Left lung (tissue), 10 donors: Measurements from ENCODE around the gene SETD1A. TPM values are rescaled to one million over a fixed set of nuclear protein-coding genes. Genes with fewer than 3 reads are reported as not detected.

ENCODE experiments used
- ATAC-seq: fragments of 200-7000 bp; cut with Tn5 transposase; one replicate; pipeline ENCODE4 v1.9.1; 2020; ENCODE audit warnings: moderate library complexity
- DNase-seq, 4 donors: peaks; one replicate each; pipeline ENCODE4 v3.0.0-alpha.2; 2013 to 2020
- H3K27ac ChIP-seq, 2 donors: fragments of 200-600 bp; sonication (generic) in 1 of 2; one replicate each; pipeline versions ENCODE4 v1.5.0 to v1.8.0; 2020 to 2021
- H3K27me3 ChIP-seq, 2 donors: fragments of 200-600 bp; sonication (generic) in 1 of 2; one replicate each; pipeline versions ENCODE4 v1.5.0 to v1.8.0; 2020 to 2021
- H3K36me3 ChIP-seq, 2 donors: fragments of 200-600 bp; sonication (generic) in 1 of 2; one replicate each; pipeline versions ENCODE4 v1.5.0 to v1.8.0; 2020 to 2021
- H3K4me1 ChIP-seq, 2 donors: fragments of 200-600 bp; one replicate each; pipeline ENCODE4 v1.8.0; 2021
- H3K4me3 ChIP-seq, 2 donors: fragments of 200-600 bp; sonication (generic) in 1 of 2; one replicate each; pipeline versions ENCODE4 v1.5.0 to v1.8.0; 2020 to 2021; ENCODE audit warnings: mild to moderate bottlenecking in 1 of 2
- H3K9me3 ChIP-seq, 2 donors: fragments of 200-600 bp; sonication (generic) in 1 of 2; one replicate each; pipeline versions ENCODE4 v1.5.0 to v1.8.0; 2020 to 2021
- intact Hi-C, 2 donors: fragments of 100-400 bp; cut with DNase I; formaldehyde crosslinking; loops; one replicate each; pipeline versions ENCODE4 v1.11.2 to v1.14.2; 2022
- polyA plus RNA-seq, 6 donors: library from polyadenylated mRNA; unstranded; fragments of 120-200 nt; gene quantifications; one replicate each; pipeline ENCODE4 v1.2.1, GENCODE V29; 2013; ENCODE audit not compliant: insufficient read length in 6 of 6
- total RNA-seq, 2 donors: library from RNA; stranded (reverse); fragmentation: NEBNext Ultra II Directional; extraction: Animal tissue kit (Norgen Biotek cat#: 25700); gene quantifications; one replicate each; pipeline ENCODE4 v1.2.1, GENCODE V29; 2021
- TF ChIP-seq, protein P1 (sequence below), 2 donors: fragments of 200-600 bp; sonication (generic) in 1 of 2; IDR thresholded peaks; one replicate each; pipeline versions ENCODE4 v1.5.0 to v1.8.0; 2021; ENCODE audit warnings: antibody characterized with exemption in 2 of 2
- donor health status: DM: no; HTN: yes; CAD: no.
- donor health status: DM: no; HTN: no; CAD: no.

The SETD1A gene
- total and polyA plus RNA-seq, 8 donors = 12.1 to 21.5 (median 15.3) TPM

DNA sequence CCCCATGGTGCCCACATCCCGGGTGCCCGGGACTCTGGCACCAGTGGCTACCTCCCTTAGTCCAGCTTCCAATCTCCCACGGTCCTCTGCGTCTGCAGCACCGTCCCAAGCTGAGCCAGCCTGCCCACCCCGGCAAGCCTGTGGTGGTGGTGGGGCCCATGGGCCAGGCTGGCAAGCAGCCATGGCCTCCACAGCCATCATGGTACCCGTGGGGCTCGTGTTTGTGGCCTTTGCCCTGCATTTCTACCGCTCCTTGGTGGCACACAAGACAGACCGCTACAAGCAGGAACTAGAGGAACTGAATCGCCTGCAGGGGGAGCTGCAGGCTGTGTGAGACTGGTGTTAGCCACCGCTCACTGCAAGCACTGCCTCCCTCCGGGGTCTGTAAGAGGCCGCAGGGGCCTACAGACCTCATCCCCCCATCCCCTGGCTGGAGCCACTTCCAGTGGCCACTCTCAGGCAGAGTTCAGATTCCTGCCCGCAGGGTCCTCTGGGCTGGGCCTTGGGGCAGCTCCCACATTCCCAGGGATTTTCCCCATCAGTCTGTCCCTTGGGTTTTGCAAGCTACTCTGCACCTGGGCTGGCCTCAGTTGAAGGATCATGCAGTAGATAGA is 3.9 kb upstream of the SETD1A start:
- intact Hi-C loops = no loop called here
- DNase-seq (peak in 2 of 4 donors; percentile 41 to 85), ATAC-seq (no peak)
- Histone ChIP-seq H3K27ac (peak overlapping the region in 1 of 2 donors; percentile 13), H3K4me1 (peaks cover 9 to 47% of the 10 kb centered on the region in 2 donors), H3K27me3 (no peaks in the 10 kb centered on the region), H3K4me3 (no peak overlapping the region), H3K36me3 (no peaks in the 10 kb centered on the region), H3K9me3 (no peaks in the 10 kb centered on the region)
- TF ChIP-seq, protein P1, sequence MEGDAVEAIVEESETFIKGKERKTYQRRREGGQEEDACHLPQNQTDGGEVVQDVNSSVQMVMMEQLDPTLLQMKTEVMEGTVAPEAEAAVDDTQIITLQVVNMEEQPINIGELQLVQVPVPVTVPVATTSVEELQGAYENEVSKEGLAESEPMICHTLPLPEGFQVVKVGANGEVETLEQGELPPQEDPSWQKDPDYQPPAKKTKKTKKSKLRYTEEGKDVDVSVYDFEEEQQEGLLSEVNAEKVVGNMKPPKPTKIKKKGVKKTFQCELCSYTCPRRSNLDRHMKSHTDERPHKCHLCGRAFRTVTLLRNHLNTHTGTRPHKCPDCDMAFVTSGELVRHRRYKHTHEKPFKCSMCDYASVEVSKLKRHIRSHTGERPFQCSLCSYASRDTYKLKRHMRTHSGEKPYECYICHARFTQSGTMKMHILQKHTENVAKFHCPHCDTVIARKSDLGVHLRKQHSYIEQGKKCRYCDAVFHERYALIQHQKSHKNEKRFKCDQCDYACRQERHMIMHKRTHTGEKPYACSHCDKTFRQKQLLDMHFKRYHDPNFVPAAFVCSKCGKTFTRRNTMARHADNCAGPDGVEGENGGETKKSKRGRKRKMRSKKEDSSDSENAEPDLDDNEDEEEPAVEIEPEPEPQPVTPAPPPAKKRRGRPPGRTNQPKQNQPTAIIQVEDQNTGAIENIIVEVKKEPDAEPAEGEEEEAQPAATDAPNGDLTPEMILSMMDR (IDR thresholded peaks at IDR 0.05) = peak; percentile 43 to 60

DNA sequence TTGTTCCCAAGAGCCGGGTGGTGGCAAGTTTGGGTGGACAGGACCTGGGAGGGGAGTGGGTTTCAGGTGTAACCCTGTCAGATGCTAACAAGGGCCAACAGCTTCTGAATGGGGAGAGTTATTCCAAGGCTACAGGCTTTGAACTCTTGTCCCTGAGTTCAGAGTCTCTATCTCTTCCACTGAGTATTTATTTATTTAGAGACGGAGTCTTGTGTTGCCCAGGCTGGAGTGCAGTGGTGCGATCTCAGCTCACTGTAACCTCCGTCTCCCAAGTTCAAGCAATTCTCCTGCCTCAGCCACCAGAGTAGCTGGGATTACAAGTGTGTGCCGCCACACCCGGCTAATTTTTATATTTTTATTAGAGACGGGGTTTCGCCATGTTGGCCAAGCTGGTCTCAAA is 2.6 kb upstream of the SETD1A start:
- intact Hi-C loops = no loop called here
- H3K36me3 ChIP-seq = peaks cover 0 to 10% of the 10 kb centered on the region in 2 donors
- H3K27ac ChIP-seq = no peak overlapping the region
- no peak for ATAC-seq
- TF ChIP-seq, protein P1 (IDR thresholded peaks at IDR 0.05) = no peak
- H3K4me1 ChIP-seq = peaks cover 15 to 57% of the 10 kb centered on the region in 2 donors
- no peaks in the 10 kb centered on the region for H3K9me3 ChIP-seq
- H3K4me3 ChIP-seq = no peak overlapping the region
- DNase-seq = no peak
- H3K27me3 ChIP-seq = no peaks in the 10 kb centered on the region

DNA sequence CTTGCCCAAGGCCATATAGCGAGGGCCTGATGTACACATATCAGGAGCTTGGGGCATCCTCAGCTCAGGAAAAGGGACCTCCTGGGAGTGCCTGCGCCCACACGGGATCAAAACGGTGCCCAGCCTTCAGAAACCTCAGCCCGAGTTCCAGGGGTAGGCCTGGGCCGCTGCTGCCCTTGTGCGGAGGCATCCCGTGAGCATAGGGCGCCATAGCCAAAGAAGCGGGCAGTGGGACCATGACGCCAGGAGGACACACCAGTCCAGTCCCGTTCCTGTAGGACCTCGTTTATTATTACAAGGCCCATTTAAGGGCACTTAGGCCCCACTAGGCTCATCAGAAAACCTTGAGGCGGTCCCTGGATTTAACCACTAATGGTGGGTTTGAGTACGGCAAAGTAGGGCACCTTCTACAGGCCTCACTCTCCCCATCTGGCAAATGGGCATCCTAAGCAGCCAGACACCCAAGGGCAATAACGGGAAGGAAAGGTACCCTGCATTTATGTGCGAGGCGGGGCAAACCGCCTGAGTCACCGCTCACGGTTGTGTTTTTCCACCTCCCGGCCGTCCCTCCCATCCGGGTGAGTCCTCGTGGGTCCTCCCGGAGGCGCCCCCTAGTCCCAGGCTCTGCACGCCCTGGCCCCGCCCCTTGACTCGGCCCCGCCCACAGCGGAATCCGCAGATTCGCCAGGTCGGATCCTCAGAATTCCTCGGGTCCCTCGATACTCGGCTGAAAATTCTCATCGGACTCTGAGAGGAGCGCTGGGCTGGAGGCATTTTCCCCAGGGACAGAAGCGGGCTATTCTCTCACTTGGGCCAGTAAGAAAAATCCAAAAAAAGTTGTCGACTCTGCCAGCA is 726 bp upstream of the SETD1A start:
- H3K27ac ChIP-seq = peak overlapping the region; percentile 96
- peaks cover 0 to 28% of the 10 kb centered on the region in 2 donors for H3K36me3 ChIP-seq
- H3K4me1 ChIP-seq = peaks cover 8 to 41% of the 10 kb centered on the region in 2 donors
- ATAC-seq (peak; percentile 81), DNase-seq (peak in 3 of 4 donors; percentile 76 to 95 (median 83))
- intact Hi-C loops = no loop called here
- no peaks in the 10 kb centered on the region for H3K9me3 ChIP-seq
- H3K27me3 ChIP-seq = no peaks in the 10 kb centered on the region
- peak overlapping the region; percentile 61 to 65 for H3K4me3 ChIP-seq
- TF ChIP-seq, protein P1 (IDR thresholded peaks at IDR 0.05) = no peak

DNA sequence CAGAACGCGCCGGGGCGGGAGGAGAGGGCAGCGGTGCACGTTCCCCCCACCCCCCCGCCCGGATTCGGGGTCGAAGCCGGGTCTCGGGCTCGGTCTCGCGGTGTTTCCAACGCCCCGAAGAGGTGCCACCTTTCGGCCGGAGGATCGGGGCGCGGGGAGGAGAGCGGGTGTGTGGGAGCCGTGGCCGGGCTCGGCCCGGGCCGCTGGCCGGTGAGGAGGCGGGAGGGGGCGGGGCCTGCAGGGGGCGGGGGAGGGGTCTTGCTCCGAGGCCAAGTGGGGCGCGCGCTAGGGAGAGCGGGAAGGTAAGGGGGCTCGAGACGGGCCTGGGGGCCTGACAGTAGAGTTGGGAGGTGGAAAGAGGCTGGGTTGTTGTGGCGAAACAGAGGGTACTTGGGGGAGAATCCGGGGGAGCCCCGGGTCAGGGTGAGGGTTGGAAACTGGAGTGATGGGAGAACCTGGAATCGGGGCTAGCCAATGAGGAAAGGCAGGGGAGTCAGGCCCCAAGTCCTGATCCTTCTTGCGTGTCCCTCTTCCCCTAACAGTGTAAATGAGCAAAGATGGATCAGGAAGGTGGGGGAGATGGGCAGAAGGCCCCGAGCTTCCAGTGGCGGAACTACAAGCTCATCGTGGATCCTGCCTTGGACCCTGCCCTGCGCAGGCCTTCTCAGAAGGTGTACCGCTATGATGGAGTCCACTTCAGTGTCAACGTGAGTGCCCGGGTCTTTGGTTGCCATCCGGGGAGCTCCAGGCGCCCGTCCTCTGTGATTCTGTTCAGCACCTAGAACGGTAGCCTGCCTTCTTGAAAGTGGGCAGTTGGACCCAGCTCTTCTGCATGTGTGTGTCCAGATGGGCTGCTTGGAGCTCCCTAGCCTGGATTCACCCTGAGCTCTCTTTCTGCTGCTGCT is 873 bp downstream of the SETD1A start:
- ATAC-seq = peak; percentile 4
- H3K4me1 ChIP-seq = peaks cover 8 to 30% of the 10 kb centered on the region in 2 donors
- peaks cover 0 to 44% of the 10 kb centered on the region in 2 donors for H3K36me3 ChIP-seq
- intact Hi-C loops = no loop called here
- peak overlapping the region; percentile 96 for H3K27ac ChIP-seq
- peak overlapping the region; percentile 61 to 65 for H3K4me3 ChIP-seq
- H3K27me3 ChIP-seq = no peaks in the 10 kb centered on the region
- DNase-seq = peak in 1 of 4 donors; percentile 52
- TF ChIP-seq, protein P1 (IDR thresholded peaks at IDR 0.05) = no peak
- no peaks in the 10 kb centered on the region for H3K9me3 ChIP-seq
